ENCODE results near the gene STK31.

The STK31 gene

DNA sequence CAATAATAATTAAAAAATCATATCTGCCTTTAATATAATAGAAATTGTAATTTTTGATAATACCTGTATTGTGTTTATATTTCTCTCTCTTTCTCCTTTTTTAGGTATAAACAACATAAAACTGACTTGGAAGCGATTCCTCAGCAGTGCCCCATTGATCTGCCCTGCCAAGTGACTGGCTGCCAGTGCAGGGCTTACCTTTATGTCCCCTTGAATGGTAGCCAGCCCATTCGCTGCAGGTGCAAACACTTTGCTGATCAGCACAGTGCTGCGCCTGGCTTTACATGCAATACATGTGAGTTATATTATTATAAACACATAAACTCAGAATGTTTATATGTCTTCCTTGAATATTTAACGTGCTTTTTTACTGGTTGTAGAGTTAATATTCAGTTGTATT, 20.9 kb upstream of the STK31 start:
- Histone ChIP-seq H3K36me3 (ENCODE audit: control insufficient read depth, insufficient read depth, low read length) (peaks cover 4% of the 10 kb centered on the region), H3K27me3 (ENCODE audit: control insufficient read depth, insufficient read depth, low read length) (no peaks in the 10 kb centered on the region)

DNA sequence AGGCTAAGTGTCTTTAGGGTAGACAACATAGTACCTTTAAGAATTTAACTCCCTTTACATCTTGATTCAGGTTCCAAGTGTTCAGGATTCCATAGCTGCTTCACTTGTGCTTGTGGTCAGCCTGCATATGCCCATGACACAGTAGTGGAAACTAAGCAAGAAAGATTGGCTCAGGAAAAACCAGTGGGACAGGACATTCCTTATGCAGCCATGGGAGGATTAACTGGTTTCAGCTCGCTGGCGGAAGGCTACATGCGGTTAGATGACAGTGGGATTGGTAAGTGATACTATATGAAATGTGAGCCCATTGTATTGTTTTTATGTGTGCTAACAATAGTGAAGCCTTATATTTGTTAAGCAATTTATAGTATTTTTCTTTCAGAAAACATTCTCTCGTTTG, 18.7 kb upstream of the STK31 start:
- H3K4me1 ChIP-seq (ENCODE audit: control insufficient read depth, insufficient read depth, low read length), result peaks cover 9% of the 10 kb centered on the region
- H3K4me3 ChIP-seq (ENCODE audit: low read length), result no peak overlapping the region
- peaks cover 4% of the 10 kb centered on the region for H3K36me3 ChIP-seq (ENCODE audit: control insufficient read depth, insufficient read depth, low read length)
- H3K9me3 ChIP-seq (ENCODE audit: control insufficient read depth, low read length), result no peaks in the 10 kb centered on the region
- H3K27me3 ChIP-seq (ENCODE audit: control insufficient read depth, insufficient read depth, low read length), result no peaks in the 10 kb centered on the region
- H3K9ac ChIP-seq (ENCODE audit: low read length), result no peak overlapping the region

More for the DNA sequence above, 20.9 kb upstream of the STK31 start:
- Histone ChIP-seq H3K9ac (ENCODE audit: low read length) (no peak overlapping the region), H3K4me3 (ENCODE audit: low read length) (no peak overlapping the region), H3K9me3 (ENCODE audit: control insufficient read depth, low read length) (no peaks in the 10 kb centered on the region), H3K4me1 (ENCODE audit: control insufficient read depth, insufficient read depth, low read length) (peaks cover 22% of the 10 kb centered on the region)

DNA sequence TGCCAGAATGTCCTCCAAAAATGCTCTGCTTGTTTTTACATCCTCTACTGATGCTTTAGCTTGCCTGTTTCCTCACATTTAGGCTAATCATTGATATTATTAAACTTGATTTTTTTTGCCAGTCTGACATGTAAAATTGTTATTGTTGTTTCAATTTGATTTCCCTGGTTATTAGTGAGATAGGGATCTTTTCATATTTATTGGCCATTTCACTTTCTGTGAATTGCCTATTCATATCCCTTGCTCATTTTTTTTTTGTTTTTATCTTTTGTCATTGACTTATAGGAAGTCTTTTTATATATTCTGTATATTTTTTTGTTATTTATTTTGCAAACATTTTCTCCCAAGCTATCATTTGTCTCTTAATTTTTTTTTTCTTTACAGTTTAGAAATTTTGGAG, 16.8 kb upstream of the STK31 start:
- Histone ChIP-seq H3K27me3 (ENCODE audit: control insufficient read depth, insufficient read depth, low read length) (no peaks in the 10 kb centered on the region), H3K36me3 (ENCODE audit: control insufficient read depth, insufficient read depth, low read length) (peaks cover 4% of the 10 kb centered on the region)

DNA sequence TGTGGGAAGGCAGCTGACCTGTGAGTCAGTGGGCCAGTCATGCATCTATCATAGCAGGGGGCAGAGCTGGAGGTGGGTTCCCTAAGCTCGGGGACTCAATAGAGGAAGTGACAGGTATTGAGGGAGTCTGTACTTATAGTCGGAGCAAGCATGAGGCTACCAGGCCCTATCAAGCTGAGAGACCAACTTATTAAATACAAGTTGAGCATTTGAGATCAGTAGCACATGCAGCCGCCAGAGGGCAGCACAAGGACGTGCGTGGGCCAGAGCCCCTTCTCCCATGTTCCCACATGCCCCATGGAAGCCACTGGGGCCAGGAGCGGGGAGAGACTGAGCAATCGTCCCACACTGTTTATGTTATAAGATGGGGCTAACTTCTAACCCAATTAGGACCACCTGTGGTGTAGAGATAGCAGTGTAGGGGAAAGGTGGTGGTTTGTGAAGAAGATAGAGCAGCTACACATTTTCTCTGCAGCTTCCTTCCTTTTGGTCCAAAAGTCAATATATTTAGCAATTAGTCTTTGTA, 13.0 kb upstream of the STK31 start:
- Histone ChIP-seq H3K27me3 (ENCODE audit: control insufficient read depth, insufficient read depth, low read length) (no peaks in the 10 kb centered on the region), H3K4me1 (ENCODE audit: control insufficient read depth, insufficient read depth, low read length) (peaks cover 5% of the 10 kb centered on the region), H3K4me3 (ENCODE audit: low read length) (no peak overlapping the region), H3K9ac (ENCODE audit: low read length) (no peak overlapping the region), H3K9me3 (ENCODE audit: control insufficient read depth, low read length) (no peaks in the 10 kb centered on the region), H3K36me3 (ENCODE audit: control insufficient read depth, insufficient read depth, low read length) (peaks cover 4% of the 10 kb centered on the region)

More for the DNA sequence above, 16.8 kb upstream of the STK31 start:
- no peak overlapping the region for H3K4me3 ChIP-seq (ENCODE audit: low read length)
- peaks cover 5% of the 10 kb centered on the region for H3K4me1 ChIP-seq (ENCODE audit: control insufficient read depth, insufficient read depth, low read length)
- no peak overlapping the region for H3K9ac ChIP-seq (ENCODE audit: low read length)
- no peaks in the 10 kb centered on the region for H3K9me3 ChIP-seq (ENCODE audit: control insufficient read depth, low read length)

DNA sequence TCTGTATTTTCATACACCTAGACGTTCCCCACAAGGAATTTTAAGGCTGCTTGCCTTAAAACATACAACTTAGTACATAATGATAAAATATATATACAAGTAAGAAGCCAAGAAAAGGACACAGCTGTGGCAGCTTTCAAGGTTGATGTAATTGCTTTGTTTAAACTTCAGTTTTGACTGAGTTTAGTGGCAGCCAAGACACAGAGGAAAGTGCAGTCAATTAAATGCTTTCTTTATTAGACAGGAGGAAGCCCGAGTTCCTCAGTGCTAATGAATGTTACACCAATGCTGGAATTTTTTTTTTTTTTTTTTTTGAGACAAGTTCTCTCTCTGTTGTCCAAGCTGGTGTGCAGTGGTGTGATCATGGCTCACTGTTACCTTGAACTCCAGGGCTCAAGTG, 11.2 kb upstream of the STK31 start:
- peaks cover 5% of the 10 kb centered on the region for H3K4me1 ChIP-seq (ENCODE audit: control insufficient read depth, insufficient read depth, low read length)
- H3K9me3 ChIP-seq (ENCODE audit: control insufficient read depth, low read length), result no peaks in the 10 kb centered on the region
- peaks cover 3% of the 10 kb centered on the region for H3K36me3 ChIP-seq (ENCODE audit: control insufficient read depth, insufficient read depth, low read length)
- no peak overlapping the region for H3K4me3 ChIP-seq (ENCODE audit: low read length)
- no peaks in the 10 kb centered on the region for H3K27me3 ChIP-seq (ENCODE audit: control insufficient read depth, insufficient read depth, low read length)
- H3K9ac ChIP-seq (ENCODE audit: low read length), result no peak overlapping the region

DNA sequence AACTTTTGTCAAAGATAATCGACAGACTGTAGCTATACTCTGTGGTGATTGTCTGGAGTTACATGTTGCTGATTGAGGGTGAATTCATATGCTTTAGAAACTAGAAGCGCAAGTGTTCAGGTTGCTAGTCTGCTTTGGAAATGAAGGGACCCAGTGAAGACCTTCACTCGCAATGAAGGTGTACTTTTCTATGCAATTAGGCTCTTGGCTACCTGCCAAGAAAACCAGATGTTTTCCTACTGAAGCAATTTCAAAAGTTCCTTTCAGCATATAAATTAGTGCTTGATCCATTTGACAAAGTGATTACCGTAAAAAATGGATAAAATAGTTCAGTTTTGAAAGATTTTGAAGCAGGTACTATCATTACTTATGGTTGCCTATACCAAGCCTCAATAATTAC, 10.0 kb upstream of the STK31 start:
- Histone ChIP-seq H3K4me3 (ENCODE audit: low read length) (no peak overlapping the region), H3K27me3 (ENCODE audit: control insufficient read depth, insufficient read depth, low read length) (no peaks in the 10 kb centered on the region), H3K9me3 (ENCODE audit: control insufficient read depth, low read length) (no peaks in the 10 kb centered on the region), H3K36me3 (ENCODE audit: control insufficient read depth, insufficient read depth, low read length) (peaks cover 6% of the 10 kb centered on the region), H3K4me1 (ENCODE audit: control insufficient read depth, insufficient read depth, low read length) (peaks cover 5% of the 10 kb centered on the region), H3K9ac (ENCODE audit: low read length) (no peak overlapping the region)

DNA sequence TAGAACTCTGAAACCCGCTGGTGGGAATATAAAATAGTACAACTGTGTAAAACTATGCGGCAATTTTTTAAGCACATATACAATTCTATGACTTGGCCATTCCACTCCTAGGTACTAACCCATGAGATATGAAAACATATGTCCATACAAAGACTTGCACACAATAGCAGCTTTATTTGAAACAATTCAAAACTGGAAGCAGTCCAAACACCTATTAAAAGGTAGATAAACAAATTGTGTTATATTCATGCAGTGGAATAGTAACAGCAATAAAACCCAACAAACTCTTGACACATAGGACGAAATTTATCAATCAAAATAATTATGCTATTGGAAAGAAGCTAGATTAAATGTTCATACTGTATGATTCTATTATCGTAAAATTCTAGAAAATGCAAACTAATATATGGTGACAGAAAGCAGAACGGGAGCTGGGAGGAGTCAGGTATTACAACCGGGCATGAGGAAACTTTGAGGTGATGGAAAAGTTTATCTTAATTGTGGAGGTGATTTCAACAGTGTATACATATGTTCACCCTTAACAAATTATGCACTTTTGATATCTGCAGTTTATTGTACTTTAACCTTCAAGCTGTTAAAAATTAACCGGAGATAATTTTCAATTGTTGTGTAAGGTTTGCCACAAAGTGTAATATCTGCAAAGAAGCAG, 803 bp upstream of the STK31 start:
- Histone ChIP-seq H3K4me3 (ENCODE audit: low read length) (no peak overlapping the region), H3K27me3 (ENCODE audit: control insufficient read depth, insufficient read depth, low read length) (no peaks in the 10 kb centered on the region), H3K9ac (ENCODE audit: low read length) (no peak overlapping the region)

DNA sequence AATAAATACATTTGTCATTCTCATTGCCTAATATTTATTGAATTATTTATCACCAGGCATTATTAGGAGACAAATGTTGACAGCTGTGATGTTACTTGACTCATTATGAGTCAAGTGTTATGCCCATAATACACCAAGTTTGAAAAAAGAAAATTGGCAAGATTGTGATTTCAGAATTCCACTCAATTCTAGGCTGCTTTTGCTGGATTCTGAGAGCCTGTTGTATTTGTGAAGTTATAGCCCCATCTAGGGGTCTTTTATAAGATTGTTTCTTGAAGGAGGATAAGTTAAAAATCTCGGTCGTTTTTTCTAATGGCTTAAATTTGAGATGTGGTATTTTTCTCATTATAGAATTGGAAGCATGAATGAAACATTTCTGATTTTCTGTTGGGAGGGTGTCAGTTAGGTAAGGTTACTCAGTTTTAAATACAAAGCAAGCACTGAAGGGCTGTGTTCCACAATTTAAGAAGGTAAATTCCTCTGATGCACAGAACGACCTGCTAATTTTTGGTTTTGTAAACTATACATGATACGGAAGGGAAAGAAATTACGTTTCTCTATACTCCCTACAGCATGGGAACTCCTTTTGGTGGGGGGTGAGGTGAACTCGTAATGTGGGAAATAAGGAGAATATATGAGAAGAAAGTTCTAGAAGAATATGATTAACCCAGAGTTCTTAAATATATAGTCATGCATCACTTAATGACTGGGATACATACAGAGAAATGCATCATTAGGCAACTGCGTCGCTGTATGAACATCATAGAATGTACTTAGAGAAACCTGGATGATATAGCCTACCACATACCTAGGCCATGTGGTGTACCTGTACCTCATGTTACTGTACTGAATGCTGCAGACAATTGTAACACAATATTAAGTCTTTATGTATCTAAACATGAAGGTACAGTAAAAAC, 2.6 kb downstream of the STK31 start:
- no peaks in the 10 kb centered on the region for H3K9me3 ChIP-seq (ENCODE audit: control insufficient read depth, low read length)
- H3K9ac ChIP-seq (ENCODE audit: low read length), result no peak overlapping the region

More for the DNA sequence above, 803 bp upstream of the STK31 start:
- Histone ChIP-seq H3K36me3 (ENCODE audit: control insufficient read depth, insufficient read depth, low read length) (peaks cover 10% of the 10 kb centered on the region), H3K9me3 (ENCODE audit: control insufficient read depth, low read length) (peaks cover 7% of the 10 kb centered on the region), H3K4me1 (ENCODE audit: control insufficient read depth, insufficient read depth, low read length) (peaks cover 6% of the 10 kb centered on the region)

DNA sequence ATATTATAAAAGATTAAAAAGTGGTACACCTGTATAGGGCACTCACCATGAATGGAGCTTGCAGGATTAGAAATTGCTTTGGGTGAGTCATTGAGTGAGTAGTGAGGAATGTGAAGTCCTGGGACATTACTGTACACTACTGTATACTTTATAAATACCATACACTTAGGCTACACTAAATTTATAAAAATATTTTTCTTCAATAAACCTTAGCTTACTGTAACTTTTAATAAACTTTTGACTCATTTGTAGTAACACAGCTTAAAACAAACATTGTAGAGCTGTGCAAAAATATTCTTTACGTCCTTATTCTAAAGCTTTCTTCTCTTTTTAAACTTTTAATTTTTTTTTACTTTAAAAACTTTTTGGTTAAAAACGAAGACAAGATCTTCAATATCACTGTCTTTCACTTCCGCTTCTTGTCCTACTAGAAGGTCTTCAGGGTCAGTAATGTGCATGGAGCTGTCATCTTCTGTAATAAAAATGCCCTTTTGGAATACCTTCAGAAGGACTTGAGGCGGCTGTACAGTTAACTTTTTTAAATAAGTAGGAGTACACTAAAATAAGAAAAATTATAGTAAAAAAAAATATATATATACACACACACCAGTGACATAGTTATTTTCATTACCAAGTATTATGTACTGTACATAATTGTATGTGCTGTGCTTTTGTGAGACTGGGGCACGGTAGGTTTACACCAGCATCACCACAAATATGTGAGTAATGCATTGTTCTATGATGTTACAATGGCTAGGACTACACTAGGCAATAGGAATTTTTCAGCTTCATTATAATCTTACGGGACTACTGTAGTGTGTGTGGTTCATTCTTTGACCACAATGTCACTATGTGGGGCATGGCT, 3.5 kb downstream of the STK31 start:
- Histone ChIP-seq H3K4me1 (ENCODE audit: control insufficient read depth, insufficient read depth, low read length) (peaks cover 6% of the 10 kb centered on the region), H3K36me3 (ENCODE audit: control insufficient read depth, insufficient read depth, low read length) (no peaks in the 10 kb centered on the region), H3K4me3 (ENCODE audit: low read length) (no peak overlapping the region), H3K9me3 (ENCODE audit: control insufficient read depth, low read length) (no peaks in the 10 kb centered on the region), H3K9ac (ENCODE audit: low read length) (no peak overlapping the region), H3K27me3 (ENCODE audit: control insufficient read depth, insufficient read depth, low read length) (no peaks in the 10 kb centered on the region)

More for the DNA sequence above, 2.6 kb downstream of the STK31 start:
- H3K36me3 ChIP-seq (ENCODE audit: control insufficient read depth, insufficient read depth, low read length), result no peaks in the 10 kb centered on the region
- no peaks in the 10 kb centered on the region for H3K27me3 ChIP-seq (ENCODE audit: control insufficient read depth, insufficient read depth, low read length)
- H3K4me1 ChIP-seq (ENCODE audit: control insufficient read depth, insufficient read depth, low read length), result peaks cover 6% of the 10 kb centered on the region
- H3K4me3 ChIP-seq (ENCODE audit: low read length), result no peak overlapping the region

DNA sequence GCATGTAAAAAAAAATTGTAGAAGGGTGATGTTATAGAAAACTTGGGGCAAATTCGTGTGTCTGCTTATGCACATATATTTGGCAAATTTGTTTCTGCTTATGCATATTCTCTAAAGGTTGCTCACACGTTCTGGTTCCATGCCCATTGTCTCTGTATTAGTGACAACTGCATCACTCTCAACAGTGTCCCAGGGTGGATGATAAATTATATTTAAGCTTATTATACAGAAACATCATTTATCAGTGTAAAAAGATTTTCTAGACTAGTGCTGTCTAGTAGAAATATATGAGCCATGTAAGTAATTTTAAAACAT, 4.1 kb downstream of the STK31 start:
- H3K4me3 ChIP-seq (ENCODE audit: low read length), result no peak overlapping the region
- H3K27me3 ChIP-seq (ENCODE audit: control insufficient read depth, insufficient read depth, low read length), result no peaks in the 10 kb centered on the region
- no peaks in the 10 kb centered on the region for H3K36me3 ChIP-seq (ENCODE audit: control insufficient read depth, insufficient read depth, low read length)
- peaks cover 6% of the 10 kb centered on the region for H3K4me1 ChIP-seq (ENCODE audit: control insufficient read depth, insufficient read depth, low read length)
- no peak overlapping the region for H3K9ac ChIP-seq (ENCODE audit: low read length)
- no peaks in the 10 kb centered on the region for H3K9me3 ChIP-seq (ENCODE audit: control insufficient read depth, low read length)

DNA sequence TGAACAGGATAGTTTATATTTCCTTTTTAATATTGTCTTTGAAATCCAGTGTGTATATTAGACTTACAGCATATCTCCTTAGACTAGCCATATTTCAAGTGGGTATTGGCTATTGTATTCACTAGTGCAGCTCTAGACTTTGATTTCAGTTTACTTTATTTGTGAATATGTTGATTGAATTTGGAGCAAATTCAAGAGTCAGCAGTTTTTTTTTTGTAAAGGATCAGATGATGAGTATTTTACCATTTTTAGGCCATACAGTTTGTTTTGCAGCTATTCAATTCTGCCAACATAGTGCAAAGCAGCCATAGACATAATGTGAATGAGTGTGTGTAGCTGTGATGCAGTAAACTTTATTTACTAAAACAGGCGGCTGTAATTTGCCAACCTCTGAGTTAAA, 4.6 kb downstream of the STK31 start:
- Histone ChIP-seq H3K9me3 (ENCODE audit: control insufficient read depth, low read length) (no peaks in the 10 kb centered on the region), H3K36me3 (ENCODE audit: control insufficient read depth, insufficient read depth, low read length) (no peaks in the 10 kb centered on the region), H3K9ac (ENCODE audit: low read length) (no peak overlapping the region), H3K27me3 (ENCODE audit: control insufficient read depth, insufficient read depth, low read length) (no peaks in the 10 kb centered on the region), H3K4me1 (ENCODE audit: control insufficient read depth, insufficient read depth, low read length) (peaks cover 6% of the 10 kb centered on the region), H3K4me3 (ENCODE audit: low read length) (no peak overlapping the region)

Measured in mucosa of stomach (tissue), 1 donor.